ENCODE measurements around the gene APOB. TPM values are rescaled to one million over a fixed set of nuclear protein-coding genes. Genes with fewer than 3 reads are reported as not detected.

The APOB gene
- total RNA-seq, 4 donors from 2014 or later = 0.04 to 0.62 (median 0.19) TPM; not detected in 1

DNA sequence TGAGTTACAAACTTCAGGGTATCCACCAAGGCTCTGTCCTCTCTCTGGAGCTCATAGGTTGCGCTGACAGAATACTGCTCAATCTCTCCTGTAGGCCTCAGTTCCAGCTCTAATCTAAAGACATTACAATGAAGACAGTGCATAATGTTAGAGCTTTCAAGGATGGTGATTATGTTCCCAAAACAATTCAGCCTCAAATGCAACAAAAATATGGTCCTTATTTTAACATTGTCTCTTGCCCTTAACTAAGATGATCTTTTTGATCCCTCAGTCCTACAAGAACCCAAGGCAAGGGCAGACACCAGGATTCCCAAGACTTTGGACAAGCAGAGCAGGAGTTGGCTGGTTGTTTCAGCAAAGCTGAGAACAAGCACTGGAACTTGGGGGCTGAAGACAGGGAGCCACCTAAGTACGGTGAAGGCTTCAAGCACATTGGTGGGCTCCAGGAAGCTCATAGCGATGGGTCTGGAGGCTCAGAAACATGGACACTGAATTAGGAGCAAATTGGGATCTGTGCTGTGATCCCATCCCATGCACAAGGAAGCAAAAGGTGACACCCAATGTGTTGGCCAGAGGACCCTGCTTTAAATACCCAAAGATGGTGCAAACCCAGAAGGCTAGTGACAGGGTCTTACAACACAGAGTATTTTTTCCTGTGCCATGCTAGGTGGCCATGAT lies 24.7 kb downstream of the APOB start:
- H3K36me3 ChIP-seq = no peaks in the 10 kb centered on the region
- no peaks in the 10 kb centered on the region for H3K27me3 ChIP-seq
- no peaks in the 10 kb centered on the region for H3K9me3 ChIP-seq
- H3K4me3 ChIP-seq = no peak overlapping the region
- no peaks in the 10 kb centered on the region for H3K4me1 ChIP-seq
- TF ChIP-seq, protein P1, sequence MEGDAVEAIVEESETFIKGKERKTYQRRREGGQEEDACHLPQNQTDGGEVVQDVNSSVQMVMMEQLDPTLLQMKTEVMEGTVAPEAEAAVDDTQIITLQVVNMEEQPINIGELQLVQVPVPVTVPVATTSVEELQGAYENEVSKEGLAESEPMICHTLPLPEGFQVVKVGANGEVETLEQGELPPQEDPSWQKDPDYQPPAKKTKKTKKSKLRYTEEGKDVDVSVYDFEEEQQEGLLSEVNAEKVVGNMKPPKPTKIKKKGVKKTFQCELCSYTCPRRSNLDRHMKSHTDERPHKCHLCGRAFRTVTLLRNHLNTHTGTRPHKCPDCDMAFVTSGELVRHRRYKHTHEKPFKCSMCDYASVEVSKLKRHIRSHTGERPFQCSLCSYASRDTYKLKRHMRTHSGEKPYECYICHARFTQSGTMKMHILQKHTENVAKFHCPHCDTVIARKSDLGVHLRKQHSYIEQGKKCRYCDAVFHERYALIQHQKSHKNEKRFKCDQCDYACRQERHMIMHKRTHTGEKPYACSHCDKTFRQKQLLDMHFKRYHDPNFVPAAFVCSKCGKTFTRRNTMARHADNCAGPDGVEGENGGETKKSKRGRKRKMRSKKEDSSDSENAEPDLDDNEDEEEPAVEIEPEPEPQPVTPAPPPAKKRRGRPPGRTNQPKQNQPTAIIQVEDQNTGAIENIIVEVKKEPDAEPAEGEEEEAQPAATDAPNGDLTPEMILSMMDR (IDR thresholded peaks at IDR 0.05) = no peak
- TF ChIP-seq POLR2A (IDR thresholded peaks at IDR 0.05) = no peak
- intact Hi-C loops (cut with DNase I) = no loop called here
- DNase-seq = no peak
- 83 to 97% methylated on average over 3 of the region's 3 CpGs for WGBS, 2 donors
- no peak overlapping the region for H3K27ac ChIP-seq

DNA sequence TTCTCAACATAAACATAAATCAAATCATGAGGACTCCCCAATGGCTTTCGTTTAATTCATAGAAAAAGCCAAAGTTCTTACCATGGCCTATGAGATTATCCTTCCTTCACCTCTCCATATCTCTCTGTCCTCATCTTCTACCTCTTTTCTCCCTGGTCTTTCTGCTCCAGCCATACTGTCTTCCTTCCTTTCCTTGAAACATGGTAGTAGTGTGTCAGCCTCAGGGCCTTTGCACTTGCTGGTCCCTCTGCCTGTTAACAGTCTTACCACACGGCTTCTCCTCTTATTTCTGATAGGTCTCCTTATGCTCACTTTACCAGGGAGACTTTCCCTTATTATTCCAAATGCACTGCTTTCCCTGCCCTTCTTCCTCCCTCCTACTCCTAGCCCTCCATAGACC lies 25.6 kb downstream of the APOB start:
- Histone ChIP-seq H3K9me3 (no peaks in the 10 kb centered on the region), H3K4me1 (no peaks in the 10 kb centered on the region), H3K4me3 (no peak overlapping the region), H3K27me3 (no peaks in the 10 kb centered on the region), H3K27ac (no peak overlapping the region), H3K36me3 (no peaks in the 10 kb centered on the region)
- intact Hi-C loops (cut with DNase I) = no loop called here
- WGBS, 2 donors = 74 to 78% methylated on average over 2 of the region's 2 CpGs
- DNase-seq = no peak
- no peak for TF ChIP-seq POLR2A (IDR thresholded peaks at IDR 0.05)
- TF ChIP-seq, protein P1 (IDR thresholded peaks at IDR 0.05) = no peak

DNA sequence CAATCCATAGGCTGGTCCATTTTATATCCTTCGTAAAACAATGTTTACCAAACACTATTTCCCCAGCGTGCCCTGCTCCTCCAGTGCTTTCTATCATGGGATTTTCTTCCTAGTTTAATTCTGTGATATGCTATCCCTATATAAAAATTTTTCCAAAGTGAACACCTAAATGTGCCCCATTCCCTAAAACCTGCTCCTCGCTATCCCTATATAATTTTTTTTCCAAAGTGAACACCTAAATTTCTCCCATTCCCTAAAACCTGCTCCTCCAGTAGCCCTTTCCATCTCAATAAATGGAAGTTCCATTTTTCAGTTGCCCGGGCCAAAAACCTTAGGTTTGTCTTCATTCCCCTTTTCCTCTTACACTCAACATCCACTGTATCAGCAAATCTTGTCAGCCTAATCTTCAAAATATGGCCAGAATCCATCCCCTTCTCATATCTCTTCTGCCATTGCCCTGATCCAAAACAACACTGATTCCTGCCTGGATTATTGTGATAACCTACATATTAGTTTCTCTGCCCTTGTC lies 26.1 kb downstream of the APOB start:
- no peak for TF ChIP-seq POLR2A (IDR thresholded peaks at IDR 0.05)
- TF ChIP-seq, protein P1 (IDR thresholded peaks at IDR 0.05) = no peak
- H3K4me1 ChIP-seq = no peaks in the 10 kb centered on the region
- H3K36me3 ChIP-seq = no peaks in the 10 kb centered on the region
- H3K27me3 ChIP-seq = no peaks in the 10 kb centered on the region
- no peak overlapping the region for H3K4me3 ChIP-seq
- no peak for DNase-seq
- H3K27ac ChIP-seq = no peak overlapping the region
- no peaks in the 10 kb centered on the region for H3K9me3 ChIP-seq
- intact Hi-C loops (cut with DNase I) = no loop called here
- 73 to 85% methylated on average over 4 of the region's 4 CpGs for WGBS, 2 donors

DNA sequence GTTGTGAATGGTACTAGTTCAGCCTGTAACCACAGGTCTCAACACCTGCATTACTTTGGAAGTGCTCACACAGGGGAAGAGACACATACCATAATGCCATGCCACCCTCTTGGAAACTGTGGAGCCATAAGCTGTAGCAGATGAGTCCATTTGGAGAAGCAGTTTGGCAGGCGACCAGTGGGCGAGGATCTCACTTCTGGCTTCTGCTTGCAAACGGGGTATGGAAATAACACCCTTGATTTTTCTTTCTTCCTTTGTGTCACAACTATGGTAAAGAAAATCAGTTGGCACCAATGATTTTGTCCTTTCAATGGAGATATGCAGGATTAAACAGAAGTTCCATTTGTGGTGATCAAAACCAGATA lies 28.6 kb downstream of the APOB start:
- no peak overlapping the region for H3K4me3 ChIP-seq
- H3K27me3 ChIP-seq = no peaks in the 10 kb centered on the region
- H3K4me1 ChIP-seq = no peaks in the 10 kb centered on the region
- no peaks in the 10 kb centered on the region for H3K9me3 ChIP-seq
- TF ChIP-seq, protein P1 (IDR thresholded peaks at IDR 0.05) = no peak
- TF ChIP-seq POLR2A (IDR thresholded peaks at IDR 0.05) = no peak
- H3K36me3 ChIP-seq = no peaks in the 10 kb centered on the region
- H3K27ac ChIP-seq = no peak overlapping the region
- 70 to 80% methylated on average over 3 of the region's 3 CpGs for whole genome bisulfite sequencing, 2 donors
- no peak for DNase-seq
- intact Hi-C loops (cut with DNase I) = no loop called here

DNA sequence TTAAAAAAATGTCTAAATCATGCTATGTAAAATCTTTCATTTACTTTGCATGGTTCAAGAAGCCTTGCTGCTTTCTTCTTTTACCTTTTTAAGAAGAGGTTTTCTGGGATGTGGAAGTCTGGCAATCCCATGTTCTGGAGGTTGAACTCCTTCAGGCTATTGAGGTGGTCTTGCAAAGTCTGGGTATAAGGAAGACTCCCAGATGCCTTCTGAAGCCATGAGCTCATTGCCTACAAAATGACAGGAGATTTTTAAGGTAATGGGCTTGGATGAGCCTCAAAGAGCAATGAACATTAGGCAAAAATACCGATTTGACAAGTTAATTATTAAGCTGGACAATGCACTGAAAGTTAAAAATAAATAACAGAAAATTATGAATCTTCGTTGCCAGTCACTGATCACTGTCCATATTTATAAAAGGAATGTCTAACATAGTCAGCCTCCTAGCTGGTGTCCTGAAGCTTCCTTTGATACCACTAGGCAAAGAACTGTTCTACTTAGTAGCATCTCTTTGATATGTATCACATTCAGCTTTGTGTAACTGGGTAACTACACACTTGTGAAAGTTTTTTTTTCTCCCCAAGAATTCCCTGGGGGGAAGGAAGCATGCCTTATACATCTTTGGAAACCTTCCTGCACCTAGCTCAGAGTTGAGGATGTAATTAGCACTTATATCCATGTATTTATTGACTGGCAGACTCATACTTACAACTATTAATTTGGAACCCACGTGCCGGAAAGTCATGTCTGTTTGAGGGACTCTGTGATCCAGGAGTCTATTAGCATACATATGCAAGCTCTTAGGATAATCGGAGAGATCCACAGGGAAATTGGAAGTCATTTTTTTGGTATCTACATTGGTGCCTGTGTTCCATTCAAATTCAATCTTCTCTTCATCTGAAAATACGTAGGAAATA lies 29.3 kb downstream of the APOB start:
- Histone ChIP-seq H3K4me1 (no peaks in the 10 kb centered on the region), H3K9me3 (no peaks in the 10 kb centered on the region), H3K27me3 (no peaks in the 10 kb centered on the region), H3K27ac (no peak overlapping the region), H3K4me3 (no peak overlapping the region), H3K36me3 (no peaks in the 10 kb centered on the region)
- intact Hi-C loops (cut with DNase I) = no loop called here
- 67 to 75% methylated on average over 6 of the region's 6 CpGs for WGBS, 2 donors
- TF ChIP-seq, protein P1 (IDR thresholded peaks at IDR 0.05) = no peak
- TF ChIP-seq POLR2A (IDR thresholded peaks at IDR 0.05) = no peak
- DNase-seq = no peak

Data from esophagus squamous epithelium (tissue), 5 donors.